GM18526 (cell line): ENCODE results near the gene RSAD1.

Experiments
- POLR2A ChIP-seq: IDR thresholded peaks from 3 replicates; pipeline ENCODE4 v1.6.1; 2011; ENCODE audit not compliant: insufficient read length; ENCODE audit errors: extremely low read depth

The RSAD1 gene

GRCh38 chr17:50495918-50496317, 17.3 kb downstream of the RSAD1 start:
- no peak for TF ChIP-seq POLR2A

- no peak for TF ChIP-seq POLR2A
These were observed 19.6 kb downstream of the RSAD1 start for GRCh38 chr17:50498021-50498874.

- no peak for TF ChIP-seq POLR2A
These were observed 20.6 kb downstream of the RSAD1 start for GRCh38 chr17:50499270-50499669.

GRCh38 chr17:50499721-50500120, 21.1 kb downstream of the RSAD1 start:
- no peak for TF ChIP-seq POLR2A

- no peak for TF ChIP-seq POLR2A
These were observed 22.4 kb downstream of the RSAD1 start for GRCh38 chr17:50501054-50501453.

- no peak for TF ChIP-seq POLR2A
These were observed 23.8 kb downstream of the RSAD1 start for GRCh38 chr17:50502301-50502990.

- no peak for TF ChIP-seq POLR2A
These were observed 27.0 kb downstream of the RSAD1 start for GRCh38 chr17:50505591-50506130.

- TF ChIP-seq POLR2A: no peak
These were observed 27.6 kb downstream of the RSAD1 start for GRCh38 chr17:50506298-50506697.

GRCh38 chr17:50507871-50508572, 29.4 kb downstream of the RSAD1 start, which contains the start of gene MYCBPAP:
TSS of gene MYCBPAP (plus strand) at chr17:50508439. CDS start at chr17:50508675, 236 bp downstream.
- TF ChIP-seq POLR2A: peak; percentile 33

- TF ChIP-seq POLR2A: no peak
These were observed 30.2 kb downstream of the RSAD1 start for GRCh38 chr17:50508573-50509460.

GRCh38 chr17:50511058-50511457, 32.4 kb downstream of the RSAD1 start:
- TF ChIP-seq POLR2A: no peak

- TF ChIP-seq POLR2A: no peak
These were observed 34.8 kb downstream of the RSAD1 start for GRCh38 chr17:50513495-50513894.

- no peak for TF ChIP-seq POLR2A
These were observed 35.7 kb downstream of the RSAD1 start for GRCh38 chr17:50514388-50514787.

- no peak for TF ChIP-seq POLR2A
These were observed 36.5 kb downstream of the RSAD1 start for GRCh38 chr17:50514936-50515702.
